ENCODE data around the gene WDR75.

Gene WDR75

DNA sequence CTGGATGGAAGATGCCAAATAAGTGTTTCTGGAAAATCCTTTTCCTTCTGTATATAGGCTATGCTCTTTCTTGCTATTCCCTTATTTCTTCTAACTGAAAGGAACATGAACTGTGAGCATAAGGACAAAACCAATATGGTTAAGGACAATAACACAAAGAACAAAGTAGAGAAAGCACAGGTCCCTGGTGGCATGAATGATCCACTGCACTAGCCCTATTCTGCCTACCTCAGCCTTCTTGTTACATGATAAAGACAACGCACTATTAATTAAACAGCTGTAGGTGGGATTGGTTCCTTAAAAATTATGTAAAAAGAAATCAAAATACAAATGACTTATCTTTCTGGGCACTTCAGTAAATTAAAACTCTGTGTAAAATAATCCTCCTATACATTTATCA is 1.9 kb upstream of the WDR75 start:
- H3K4me1 ChIP-seq (ENCODE audit: control insufficient read depth in 5 of 5, insufficient read depth in 5 of 5, low read length in 5 of 5), result peaks cover 2 to 21% (median 17%) of the 10 kb centered on the region in 5 donors
- no peak overlapping the region for H3K27ac ChIP-seq (ENCODE audit: low read depth, low read length)
- H3K27me3 ChIP-seq (ENCODE audit: control insufficient read depth in 5 of 5, insufficient read depth in 4 of 5, low read length in 5 of 5), result no peaks in the 10 kb centered on the region
- H3K36me3 ChIP-seq (ENCODE audit: control insufficient read depth in 5 of 5, insufficient read depth in 5 of 5, low read length in 5 of 5), result no peaks in the 10 kb centered on the region
- no peak overlapping the region for H3K9ac ChIP-seq (ENCODE audit: low read length in 5 of 5)
- H3K4me3 ChIP-seq (ENCODE audit: low read depth in 1 of 5, low read length in 5 of 5), result no peak overlapping the region
- H3K9me3 ChIP-seq (ENCODE audit: control insufficient read depth in 5 of 5, low read length in 5 of 5), result no peaks in the 10 kb centered on the region

DNA sequence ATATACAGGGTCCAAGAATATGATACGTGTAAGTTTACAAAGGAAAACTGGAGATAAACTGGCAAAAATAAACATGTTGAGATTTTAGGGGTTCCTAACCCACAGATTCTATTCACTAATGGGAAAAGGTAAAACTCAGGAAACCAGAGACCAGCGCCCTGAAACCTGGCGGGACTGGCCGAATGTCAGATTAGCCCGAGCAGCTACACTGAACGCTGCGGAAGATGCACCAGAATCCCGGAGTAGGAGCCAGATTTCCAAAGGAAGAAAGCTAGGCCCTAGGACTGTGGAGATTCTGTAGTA is 679 bp upstream of the WDR75 start:
- H3K27ac ChIP-seq (ENCODE audit: low read depth, low read length), result peak overlapping the region; percentile 96
- H3K9ac ChIP-seq (ENCODE audit: low read length in 5 of 5), result peak overlapping the region; percentile 81 to 94 (median 91)
- H3K4me3 ChIP-seq (ENCODE audit: low read depth in 1 of 5, low read length in 5 of 5), result peak overlapping the region; percentile 86 to 100 (median 95)
- peaks cover 2 to 21% (median 17%) of the 10 kb centered on the region in 5 donors for H3K4me1 ChIP-seq (ENCODE audit: control insufficient read depth in 5 of 5, insufficient read depth in 5 of 5, low read length in 5 of 5)
- no peaks in the 10 kb centered on the region for H3K27me3 ChIP-seq (ENCODE audit: control insufficient read depth in 5 of 5, insufficient read depth in 4 of 5, low read length in 5 of 5)
- peaks cover 0 to 5% (median 0%) of the 10 kb centered on the region in 5 donors for H3K36me3 ChIP-seq (ENCODE audit: control insufficient read depth in 5 of 5, insufficient read depth in 5 of 5, low read length in 5 of 5)
- no peaks in the 10 kb centered on the region for H3K9me3 ChIP-seq (ENCODE audit: control insufficient read depth in 5 of 5, low read length in 5 of 5)

DNA sequence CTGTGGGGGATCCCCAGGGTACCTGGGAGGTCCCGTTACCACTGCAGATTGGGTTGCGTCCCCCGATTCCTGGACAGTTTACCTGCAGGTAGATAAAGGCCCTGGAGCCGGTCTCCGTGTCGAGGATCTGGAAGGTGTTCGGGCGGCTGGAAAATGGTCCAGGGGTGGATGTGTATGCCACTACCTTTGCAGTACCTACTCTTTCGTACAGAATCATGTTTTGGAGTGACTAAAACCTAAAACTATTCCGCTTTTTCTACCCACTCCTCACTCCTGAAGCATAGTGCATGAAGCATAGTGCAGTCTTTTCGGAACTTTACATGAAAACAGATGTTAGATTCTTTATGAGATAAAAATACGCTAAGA is 418 bp downstream of the WDR75 start:
- Histone ChIP-seq H3K27ac (ENCODE audit: low read depth, low read length) (peak overlapping the region; percentile 96), H3K27me3 (ENCODE audit: control insufficient read depth in 5 of 5, insufficient read depth in 4 of 5, low read length in 5 of 5) (no peaks in the 10 kb centered on the region), H3K36me3 (ENCODE audit: control insufficient read depth in 5 of 5, insufficient read depth in 5 of 5, low read length in 5 of 5) (peaks cover 0 to 5% (median 2%) of the 10 kb centered on the region in 5 donors), H3K4me1 (ENCODE audit: control insufficient read depth in 5 of 5, insufficient read depth in 5 of 5, low read length in 5 of 5) (peaks cover 2 to 21% (median 17%) of the 10 kb centered on the region in 5 donors), H3K9me3 (ENCODE audit: control insufficient read depth in 5 of 5, low read length in 5 of 5) (no peaks in the 10 kb centered on the region), H3K9ac (ENCODE audit: low read length in 5 of 5) (peak overlapping the region; percentile 81 to 94 (median 91)), H3K4me3 (ENCODE audit: low read depth in 1 of 5, low read length in 5 of 5) (peak overlapping the region; percentile 86 to 100 (median 95))

DNA sequence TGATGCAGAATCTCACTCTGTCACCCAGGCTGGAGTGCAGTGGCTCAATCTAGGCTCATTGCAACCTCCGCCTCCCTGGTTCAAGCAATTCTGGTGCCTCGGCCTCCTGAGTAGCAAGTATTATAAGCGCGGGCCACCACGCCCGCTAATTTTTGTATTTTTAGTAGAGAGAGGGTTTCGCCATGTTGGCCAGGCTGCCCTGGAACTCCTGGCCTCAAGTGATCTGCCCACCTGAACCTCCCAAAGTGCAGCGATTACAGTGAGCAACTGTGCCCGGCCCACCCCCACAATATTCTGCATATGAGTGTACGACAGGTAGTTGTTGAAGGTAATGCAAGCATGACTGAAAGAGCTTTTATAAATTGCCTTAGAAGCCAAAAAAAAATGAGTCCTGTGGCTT is 1.2 kb downstream of the WDR75 start:
- peaks cover 2 to 21% (median 17%) of the 10 kb centered on the region in 5 donors for H3K4me1 ChIP-seq (ENCODE audit: control insufficient read depth in 5 of 5, insufficient read depth in 5 of 5, low read length in 5 of 5)
- H3K9ac ChIP-seq (ENCODE audit: low read length in 5 of 5), result no peak overlapping the region
- H3K27me3 ChIP-seq (ENCODE audit: control insufficient read depth in 5 of 5, insufficient read depth in 4 of 5, low read length in 5 of 5), result no peaks in the 10 kb centered on the region
- no peak overlapping the region for H3K27ac ChIP-seq (ENCODE audit: low read depth, low read length)
- no peaks in the 10 kb centered on the region for H3K9me3 ChIP-seq (ENCODE audit: control insufficient read depth in 5 of 5, low read length in 5 of 5)
- peak overlapping the region in 2 of 5 donors; percentile 25 to 95 for H3K4me3 ChIP-seq (ENCODE audit: low read depth in 1 of 5, low read length in 5 of 5)
- peaks cover 0 to 6% (median 2%) of the 10 kb centered on the region in 5 donors for H3K36me3 ChIP-seq (ENCODE audit: control insufficient read depth in 5 of 5, insufficient read depth in 5 of 5, low read length in 5 of 5)

DNA sequence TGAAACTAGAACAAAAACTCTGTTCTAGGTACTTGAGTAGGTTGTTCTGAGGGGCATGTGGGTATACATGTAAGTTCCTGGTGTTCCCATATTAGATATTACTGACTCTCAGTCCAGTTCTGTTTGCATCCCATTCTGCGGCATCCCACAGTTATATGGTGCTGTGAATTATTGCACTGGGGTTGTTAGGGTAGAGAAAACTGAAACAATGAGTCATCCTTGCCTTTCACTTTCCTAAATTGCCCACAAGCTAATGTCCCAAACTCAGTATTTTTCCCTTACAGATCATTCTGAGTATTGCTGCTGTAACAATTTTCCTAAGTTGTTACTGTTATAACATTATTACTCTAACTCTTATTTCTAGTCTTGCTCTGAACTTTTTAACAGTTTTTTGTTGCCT is 3.0 kb downstream of the WDR75 start:
- H3K4me1 ChIP-seq (ENCODE audit: control insufficient read depth in 5 of 5, insufficient read depth in 5 of 5, low read length in 5 of 5), result peaks cover 2 to 21% (median 17%) of the 10 kb centered on the region in 5 donors
- no peak overlapping the region for H3K9ac ChIP-seq (ENCODE audit: low read length in 5 of 5)
- H3K4me3 ChIP-seq (ENCODE audit: low read depth in 1 of 5, low read length in 5 of 5), result no peak overlapping the region
- H3K27ac ChIP-seq (ENCODE audit: low read depth, low read length), result no peak overlapping the region
- H3K27me3 ChIP-seq (ENCODE audit: control insufficient read depth in 5 of 5, insufficient read depth in 4 of 5, low read length in 5 of 5), result no peaks in the 10 kb centered on the region
- no peaks in the 10 kb centered on the region for H3K9me3 ChIP-seq (ENCODE audit: control insufficient read depth in 5 of 5, low read length in 5 of 5)
- peaks cover 8 to 17% (median 14%) of the 10 kb centered on the region in 5 donors for H3K36me3 ChIP-seq (ENCODE audit: control insufficient read depth in 5 of 5, insufficient read depth in 5 of 5, low read length in 5 of 5)

DNA sequence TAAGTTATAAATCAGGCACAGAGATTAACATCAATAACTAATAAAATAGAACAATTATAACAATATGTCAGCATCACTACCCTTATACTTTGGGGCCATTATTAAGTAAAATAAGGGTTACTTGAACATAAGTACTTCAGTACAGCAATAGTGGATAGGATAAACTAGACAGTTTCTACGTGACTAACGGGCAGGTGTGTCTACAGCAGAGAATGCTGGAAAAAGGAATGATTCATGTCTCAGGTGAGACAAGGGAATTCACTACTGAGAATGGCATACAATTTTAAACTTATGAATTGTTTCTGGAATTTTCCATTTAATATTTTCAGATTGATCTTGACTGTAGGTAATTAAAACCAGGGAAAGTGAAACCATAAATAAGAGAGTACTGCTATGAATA is 5.5 kb downstream of the WDR75 start:
- Histone ChIP-seq H3K27me3 (ENCODE audit: control insufficient read depth in 5 of 5, insufficient read depth in 4 of 5, low read length in 5 of 5) (no peaks in the 10 kb centered on the region), H3K4me1 (ENCODE audit: control insufficient read depth in 5 of 5, insufficient read depth in 5 of 5, low read length in 5 of 5) (peaks cover 0 to 13% (median 10%) of the 10 kb centered on the region in 5 donors), H3K27ac (ENCODE audit: low read depth, low read length) (no peak overlapping the region), H3K4me3 (ENCODE audit: low read depth in 1 of 5, low read length in 5 of 5) (no peak overlapping the region), H3K9me3 (ENCODE audit: control insufficient read depth in 5 of 5, low read length in 5 of 5) (no peaks in the 10 kb centered on the region), H3K36me3 (ENCODE audit: control insufficient read depth in 5 of 5, insufficient read depth in 5 of 5, low read length in 5 of 5) (peaks cover 23 to 37% (median 27%) of the 10 kb centered on the region in 5 donors), H3K9ac (ENCODE audit: low read length in 5 of 5) (no peak overlapping the region)

DNA sequence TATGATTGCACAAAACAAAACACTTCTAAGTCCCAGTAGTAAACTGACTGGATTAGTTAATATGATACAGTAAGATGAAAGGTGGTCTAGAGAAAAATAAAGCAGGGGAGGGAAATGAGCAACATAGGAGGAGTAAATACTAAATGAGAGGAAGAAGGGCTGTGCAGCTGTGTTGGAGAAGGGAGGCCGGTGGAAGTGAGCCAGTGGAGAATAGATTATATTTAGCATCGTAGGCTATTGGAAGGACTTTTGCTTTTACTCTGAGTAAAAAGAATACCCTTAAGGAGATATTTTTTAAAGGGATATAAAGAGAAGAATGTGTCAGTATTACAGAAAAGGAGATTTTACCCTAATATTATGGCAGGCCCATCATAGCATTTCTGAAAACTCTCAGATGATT is 12.7 kb downstream of the WDR75 start:
- Histone ChIP-seq H3K9me3 (ENCODE audit: control insufficient read depth in 5 of 5, low read length in 5 of 5) (no peaks in the 10 kb centered on the region), H3K27me3 (ENCODE audit: control insufficient read depth in 5 of 5, insufficient read depth in 4 of 5, low read length in 5 of 5) (no peaks in the 10 kb centered on the region), H3K4me3 (ENCODE audit: low read depth in 1 of 5, low read length in 5 of 5) (no peak overlapping the region), H3K36me3 (ENCODE audit: control insufficient read depth in 5 of 5, insufficient read depth in 5 of 5, low read length in 5 of 5) (peaks cover 53 to 69% (median 58%) of the 10 kb centered on the region in 5 donors), H3K4me1 (ENCODE audit: control insufficient read depth in 5 of 5, insufficient read depth in 5 of 5, low read length in 5 of 5) (no peaks in the 10 kb centered on the region), H3K9ac (ENCODE audit: low read length in 5 of 5) (no peak overlapping the region), H3K27ac (ENCODE audit: low read depth, low read length) (no peak overlapping the region)

DNA sequence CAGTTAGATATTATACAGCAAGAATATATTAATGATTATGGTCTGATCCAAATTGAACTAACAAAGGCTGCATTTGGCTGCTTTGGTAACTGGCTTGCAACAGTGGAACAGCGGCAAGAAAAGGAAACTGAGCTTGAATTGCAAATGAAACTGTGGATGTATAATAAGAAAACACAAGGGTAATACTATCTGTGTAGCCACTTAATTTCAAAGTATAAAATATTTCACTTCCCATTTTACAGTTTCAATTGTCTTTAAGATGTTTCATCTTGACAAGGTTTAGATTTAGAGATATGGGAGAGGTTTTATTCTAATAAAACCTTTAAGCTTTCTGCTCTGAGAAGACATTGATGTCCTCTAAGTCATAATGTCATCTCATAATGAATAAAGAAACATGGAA is 23.8 kb downstream of the WDR75 start:
- Histone ChIP-seq H3K4me1 (ENCODE audit: control insufficient read depth in 5 of 5, insufficient read depth in 5 of 5, low read length in 5 of 5) (peaks cover 0 to 18% (median 12%) of the 10 kb centered on the region in 5 donors), H3K27ac (ENCODE audit: low read depth, low read length) (no peak overlapping the region), H3K4me3 (ENCODE audit: low read depth in 1 of 5, low read length in 5 of 5) (no peak overlapping the region), H3K9ac (ENCODE audit: low read length in 5 of 5) (peak overlapping the region in 1 of 5 donors; percentile 42), H3K36me3 (ENCODE audit: control insufficient read depth in 5 of 5, insufficient read depth in 5 of 5, low read length in 5 of 5) (peaks cover 47 to 79% (median 68%) of the 10 kb centered on the region in 5 donors), H3K9me3 (ENCODE audit: control insufficient read depth in 5 of 5, low read length in 5 of 5) (no peaks in the 10 kb centered on the region), H3K27me3 (ENCODE audit: control insufficient read depth in 5 of 5, insufficient read depth in 4 of 5, low read length in 5 of 5) (no peaks in the 10 kb centered on the region)

DNA sequence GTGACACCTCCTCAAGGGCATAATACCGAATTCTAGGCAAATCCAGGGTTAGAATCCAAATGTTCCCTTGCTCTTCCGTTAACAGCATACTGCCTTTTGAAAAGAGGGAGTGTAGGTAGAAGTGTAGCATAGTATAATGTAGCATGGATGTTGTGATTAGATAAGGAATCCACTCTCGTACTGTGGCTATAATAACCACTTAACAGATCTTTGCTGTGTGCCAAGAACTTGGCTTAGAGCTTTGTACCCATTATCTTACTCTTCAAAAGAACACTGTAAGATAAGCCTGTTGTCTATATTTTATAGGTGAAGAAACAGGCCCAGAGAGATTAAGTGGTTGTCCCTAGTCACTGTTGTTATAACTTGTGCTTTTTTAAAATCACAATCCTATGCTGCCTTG is 24.2 kb downstream of the WDR75 start:
- no peaks in the 10 kb centered on the region for H3K27me3 ChIP-seq (ENCODE audit: control insufficient read depth in 5 of 5, insufficient read depth in 4 of 5, low read length in 5 of 5)
- H3K27ac ChIP-seq (ENCODE audit: low read depth, low read length), result no peak overlapping the region
- peak overlapping the region in 1 of 5 donors; percentile 42 for H3K9ac ChIP-seq (ENCODE audit: low read length in 5 of 5)
- peaks cover 48 to 79% (median 68%) of the 10 kb centered on the region in 5 donors for H3K36me3 ChIP-seq (ENCODE audit: control insufficient read depth in 5 of 5, insufficient read depth in 5 of 5, low read length in 5 of 5)
- H3K4me3 ChIP-seq (ENCODE audit: low read depth in 1 of 5, low read length in 5 of 5), result no peak overlapping the region
- H3K9me3 ChIP-seq (ENCODE audit: control insufficient read depth in 5 of 5, low read length in 5 of 5), result no peaks in the 10 kb centered on the region
- peaks cover 0 to 18% (median 12%) of the 10 kb centered on the region in 5 donors for H3K4me1 ChIP-seq (ENCODE audit: control insufficient read depth in 5 of 5, insufficient read depth in 5 of 5, low read length in 5 of 5)

DNA sequence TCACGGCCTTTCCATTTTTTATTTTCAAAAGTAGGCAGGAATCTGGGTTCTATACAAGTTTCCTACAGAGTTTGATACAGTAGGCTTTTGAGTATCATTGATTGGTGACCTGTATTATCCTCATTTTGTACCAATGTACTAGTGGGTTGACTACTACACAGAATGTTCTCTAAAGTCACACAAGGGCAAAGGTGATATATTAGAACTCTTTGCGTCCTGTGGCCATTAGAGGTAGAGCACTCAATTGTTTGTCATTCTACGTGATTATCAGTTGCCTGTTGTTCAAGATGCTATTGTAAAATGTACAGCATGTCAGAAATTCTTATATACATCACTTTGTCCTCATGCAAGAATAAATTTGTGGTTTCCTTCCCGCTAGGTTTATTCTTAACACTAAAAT is 24.8 kb downstream of the WDR75 start:
- Histone ChIP-seq H3K27ac (ENCODE audit: low read depth, low read length) (no peak overlapping the region), H3K4me1 (ENCODE audit: control insufficient read depth in 5 of 5, insufficient read depth in 5 of 5, low read length in 5 of 5) (peaks cover 0 to 18% (median 12%) of the 10 kb centered on the region in 5 donors), H3K36me3 (ENCODE audit: control insufficient read depth in 5 of 5, insufficient read depth in 5 of 5, low read length in 5 of 5) (peaks cover 51 to 80% (median 69%) of the 10 kb centered on the region in 5 donors), H3K9me3 (ENCODE audit: control insufficient read depth in 5 of 5, low read length in 5 of 5) (no peaks in the 10 kb centered on the region), H3K4me3 (ENCODE audit: low read depth in 1 of 5, low read length in 5 of 5) (no peak overlapping the region), H3K27me3 (ENCODE audit: control insufficient read depth in 5 of 5, insufficient read depth in 4 of 5, low read length in 5 of 5) (no peaks in the 10 kb centered on the region), H3K9ac (ENCODE audit: low read length in 5 of 5) (peak overlapping the region in 2 of 5 donors; percentile 8 to 42)

DNA sequence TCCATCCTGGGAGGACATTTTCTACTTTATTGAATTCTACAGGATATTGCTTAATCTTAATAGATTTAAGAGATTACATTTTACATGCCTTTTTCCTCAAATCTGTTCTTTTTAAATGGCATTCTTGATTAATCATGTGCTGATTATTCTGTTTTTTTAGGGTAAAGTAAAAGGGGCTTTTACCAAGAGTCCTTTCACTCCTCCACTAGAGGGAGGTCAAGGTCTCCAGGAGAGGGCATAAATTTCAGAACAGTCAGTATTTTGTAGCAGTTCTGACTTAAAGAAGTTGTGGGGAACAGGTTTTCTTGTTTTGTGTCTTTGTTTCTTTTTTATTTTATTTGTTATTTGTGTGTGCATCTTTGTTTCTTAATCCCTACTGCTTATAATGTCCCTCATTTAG is 25.4 kb downstream of the WDR75 start:
- Histone ChIP-seq H3K36me3 (ENCODE audit: control insufficient read depth in 5 of 5, insufficient read depth in 5 of 5, low read length in 5 of 5) (peaks cover 56 to 83% (median 75%) of the 10 kb centered on the region in 5 donors), H3K27ac (ENCODE audit: low read depth, low read length) (no peak overlapping the region)

More for the DNA sequence above, 25.4 kb downstream of the WDR75 start:
- Histone ChIP-seq H3K9me3 (ENCODE audit: control insufficient read depth in 5 of 5, low read length in 5 of 5) (no peaks in the 10 kb centered on the region), H3K4me1 (ENCODE audit: control insufficient read depth in 5 of 5, insufficient read depth in 5 of 5, low read length in 5 of 5) (peaks cover 0 to 18% (median 12%) of the 10 kb centered on the region in 5 donors), H3K9ac (ENCODE audit: low read length in 5 of 5) (no peak overlapping the region), H3K4me3 (ENCODE audit: low read depth in 1 of 5, low read length in 5 of 5) (no peak overlapping the region), H3K27me3 (ENCODE audit: control insufficient read depth in 5 of 5, insufficient read depth in 4 of 5, low read length in 5 of 5) (no peaks in the 10 kb centered on the region)

All from subcutaneous abdominal adipose tissue (tissue), 5 donors.